ENCODE data around the gene NR2F2. TPM values are rescaled to one million over a fixed set of nuclear protein-coding genes. Genes with fewer than 3 reads are reported as not detected.

NR2F2 gene
- total and polyA plus RNA-seq, 2 of the 13 experiments (the other 11 are each of a cell fraction or from before 2014, with no cell fraction given) = 3.5 to 4.7 TPM

DNA sequence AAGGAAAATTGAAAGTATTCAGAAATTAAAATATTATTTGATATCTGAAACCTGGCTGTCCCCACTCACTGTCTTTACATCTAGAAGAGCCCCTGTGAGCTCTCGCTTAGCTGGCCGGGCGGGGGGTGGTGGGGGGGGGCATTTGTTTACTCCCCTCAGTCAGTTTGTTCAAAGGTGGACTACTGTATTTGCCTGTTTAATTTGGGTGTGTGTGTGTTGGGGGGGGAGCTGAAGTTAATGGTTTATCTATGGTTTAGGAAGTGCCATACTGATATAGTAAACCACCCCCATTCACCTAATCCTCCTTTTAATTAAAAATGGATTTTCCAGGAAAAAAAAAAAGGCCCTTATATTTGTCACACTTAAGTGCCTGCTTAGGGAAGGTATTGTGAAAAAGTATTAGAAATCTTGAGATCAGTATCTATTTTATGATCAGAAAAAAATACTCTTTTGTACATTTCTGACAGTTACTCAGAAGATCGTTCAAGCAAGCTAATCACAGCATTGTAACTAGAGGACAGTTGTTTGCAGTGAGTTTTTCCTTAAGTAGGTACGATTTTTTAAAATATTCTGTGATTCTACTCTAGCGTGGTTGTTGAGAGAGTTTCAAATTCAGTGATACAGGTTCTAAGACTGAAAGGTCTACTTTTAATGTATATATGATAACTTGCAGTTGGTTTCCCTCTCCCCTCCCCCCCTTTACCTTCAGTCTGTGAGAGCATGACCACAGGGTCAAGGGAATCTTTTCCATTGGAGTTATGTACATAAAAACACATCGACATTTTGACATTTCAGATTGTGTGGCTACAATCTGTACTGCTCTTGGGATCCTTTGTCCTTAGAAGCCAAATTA, 8.5 kb downstream of the NR2F2 start (continued):
- TF ChIP-seq, protein P1, sequence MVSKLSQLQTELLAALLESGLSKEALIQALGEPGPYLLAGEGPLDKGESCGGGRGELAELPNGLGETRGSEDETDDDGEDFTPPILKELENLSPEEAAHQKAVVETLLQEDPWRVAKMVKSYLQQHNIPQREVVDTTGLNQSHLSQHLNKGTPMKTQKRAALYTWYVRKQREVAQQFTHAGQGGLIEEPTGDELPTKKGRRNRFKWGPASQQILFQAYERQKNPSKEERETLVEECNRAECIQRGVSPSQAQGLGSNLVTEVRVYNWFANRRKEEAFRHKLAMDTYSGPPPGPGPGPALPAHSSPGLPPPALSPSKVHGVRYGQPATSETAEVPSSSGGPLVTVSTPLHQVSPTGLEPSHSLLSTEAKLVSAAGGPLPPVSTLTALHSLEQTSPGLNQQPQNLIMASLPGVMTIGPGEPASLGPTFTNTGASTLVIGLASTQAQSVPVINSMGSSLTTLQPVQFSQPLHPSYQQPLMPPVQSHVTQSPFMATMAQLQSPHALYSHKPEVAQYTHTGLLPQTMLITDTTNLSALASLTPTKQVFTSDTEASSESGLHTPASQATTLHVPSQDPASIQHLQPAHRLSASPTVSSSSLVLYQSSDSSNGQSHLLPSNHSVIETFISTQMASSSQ (IDR thresholded peaks at IDR 0.05; ENCODE audit: low read depth) = peak; percentile 79
- TF ChIP-seq, protein P1 (CRISPR knock-in tag; IDR thresholded peaks at IDR 0.05; ENCODE audit: borderline replicate concordance) = peak; percentile 60; the same call in 1 of the 2 replicates
- TF ChIP-seq, protein P2, sequence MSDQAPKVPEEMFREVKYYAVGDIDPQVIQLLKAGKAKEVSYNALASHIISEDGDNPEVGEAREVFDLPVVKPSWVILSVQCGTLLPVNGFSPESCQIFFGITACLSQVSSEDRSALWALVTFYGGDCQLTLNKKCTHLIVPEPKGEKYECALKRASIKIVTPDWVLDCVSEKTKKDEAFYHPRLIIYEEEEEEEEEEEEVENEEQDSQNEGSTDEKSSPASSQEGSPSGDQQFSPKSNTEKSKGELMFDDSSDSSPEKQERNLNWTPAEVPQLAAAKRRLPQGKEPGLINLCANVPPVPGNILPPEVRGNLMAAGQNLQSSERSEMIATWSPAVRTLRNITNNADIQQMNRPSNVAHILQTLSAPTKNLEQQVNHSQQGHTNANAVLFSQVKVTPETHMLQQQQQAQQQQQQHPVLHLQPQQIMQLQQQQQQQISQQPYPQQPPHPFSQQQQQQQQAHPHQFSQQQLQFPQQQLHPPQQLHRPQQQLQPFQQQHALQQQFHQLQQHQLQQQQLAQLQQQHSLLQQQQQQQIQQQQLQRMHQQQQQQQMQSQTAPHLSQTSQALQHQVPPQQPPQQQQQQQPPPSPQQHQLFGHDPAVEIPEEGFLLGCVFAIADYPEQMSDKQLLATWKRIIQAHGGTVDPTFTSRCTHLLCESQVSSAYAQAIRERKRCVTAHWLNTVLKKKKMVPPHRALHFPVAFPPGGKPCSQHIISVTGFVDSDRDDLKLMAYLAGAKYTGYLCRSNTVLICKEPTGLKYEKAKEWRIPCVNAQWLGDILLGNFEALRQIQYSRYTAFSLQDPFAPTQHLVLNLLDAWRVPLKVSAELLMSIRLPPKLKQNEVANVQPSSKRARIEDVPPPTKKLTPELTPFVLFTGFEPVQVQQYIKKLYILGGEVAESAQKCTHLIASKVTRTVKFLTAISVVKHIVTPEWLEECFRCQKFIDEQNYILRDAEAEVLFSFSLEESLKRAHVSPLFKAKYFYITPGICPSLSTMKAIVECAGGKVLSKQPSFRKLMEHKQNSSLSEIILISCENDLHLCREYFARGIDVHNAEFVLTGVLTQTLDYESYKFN (CRISPR knock-in tag; conservative IDR thresholded peaks at IDR 0.05) = peak; percentile 70
- TF ChIP-seq ETV5 (CRISPR knock-in tag; IDR thresholded peaks at IDR 0.05; ENCODE audit: borderline replicate concordance) (no peak), RBM39 (IDR thresholded peaks at IDR 0.05; ENCODE audit: low read depth, low read length, poor library complexity, severe bottlenecking) (no peak), FOXJ3 (CRISPR knock-in tag; IDR thresholded peaks at IDR 0.05; ENCODE audit: borderline replicate concordance) (peak; percentile 53; the same call in 1 of the 2 replicates), ZNF121 (CRISPR knock-in tag; IDR thresholded peaks at IDR 0.05) (no peak), ZNF24 (IDR thresholded peaks at IDR 0.05) (no peak), HMG20B (CRISPR knock-in tag; conservative IDR thresholded peaks at IDR 0.05) (0 out of 2 replicates have a peak, but pooled peaks have one; percentile 22), PPARG (CRISPR knock-in tag; conservative IDR thresholded peaks at IDR 0.05) (no peak), FOXA3 (CRISPR knock-in tag; IDR thresholded peaks at IDR 0.05) (peak; percentile 68), TCF7 (IDR thresholded peaks at IDR 0.05; ENCODE audit: low read depth) (peak; percentile 36; the same call in 1 of the 2 replicates), HNF4A (CRISPR knock-in tag; IDR thresholded peaks at IDR 0.05) (peak; percentile 43), ZNF570 (CRISPR knock-in tag; IDR thresholded peaks at IDR 0.05; ENCODE audit: borderline replicate concordance) (no peak)
- TF ChIP-seq, protein P3, sequence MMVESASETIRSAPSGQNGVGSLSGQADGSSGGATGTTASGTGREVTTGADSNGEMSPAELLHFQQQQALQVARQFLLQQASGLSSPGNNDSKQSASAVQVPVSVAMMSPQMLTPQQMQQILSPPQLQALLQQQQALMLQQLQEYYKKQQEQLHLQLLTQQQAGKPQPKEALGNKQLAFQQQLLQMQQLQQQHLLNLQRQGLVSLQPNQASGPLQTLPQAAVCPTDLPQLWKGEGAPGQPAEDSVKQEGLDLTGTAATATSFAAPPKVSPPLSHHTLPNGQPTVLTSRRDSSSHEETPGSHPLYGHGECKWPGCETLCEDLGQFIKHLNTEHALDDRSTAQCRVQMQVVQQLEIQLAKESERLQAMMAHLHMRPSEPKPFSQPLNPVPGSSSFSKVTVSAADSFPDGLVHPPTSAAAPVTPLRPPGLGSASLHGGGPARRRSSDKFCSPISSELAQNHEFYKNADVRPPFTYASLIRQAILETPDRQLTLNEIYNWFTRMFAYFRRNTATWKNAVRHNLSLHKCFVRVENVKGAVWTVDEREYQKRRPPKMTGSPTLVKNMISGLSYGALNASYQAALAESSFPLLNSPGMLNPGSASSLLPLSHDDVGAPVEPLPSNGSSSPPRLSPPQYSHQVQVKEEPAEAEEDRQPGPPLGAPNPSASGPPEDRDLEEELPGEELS (CRISPR knock-in tag; IDR thresholded peaks at IDR 0.05) = peak; percentile 80
- TF ChIP-seq, protein P4, sequence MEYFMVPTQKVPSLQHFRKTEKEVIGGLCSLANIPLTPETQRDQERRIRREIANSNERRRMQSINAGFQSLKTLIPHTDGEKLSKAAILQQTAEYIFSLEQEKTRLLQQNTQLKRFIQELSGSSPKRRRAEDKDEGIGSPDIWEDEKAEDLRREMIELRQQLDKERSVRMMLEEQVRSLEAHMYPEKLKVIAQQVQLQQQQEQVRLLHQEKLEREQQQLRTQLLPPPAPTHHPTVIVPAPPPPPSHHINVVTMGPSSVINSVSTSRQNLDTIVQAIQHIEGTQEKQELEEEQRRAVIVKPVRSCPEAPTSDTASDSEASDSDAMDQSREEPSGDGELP (IDR thresholded peaks at IDR 0.05; ENCODE audit: borderline replicate concordance, low read depth) = 0 out of 2 replicates have a peak, but pooled peaks have one; percentile 21
- TF ChIP-seq, protein P5, sequence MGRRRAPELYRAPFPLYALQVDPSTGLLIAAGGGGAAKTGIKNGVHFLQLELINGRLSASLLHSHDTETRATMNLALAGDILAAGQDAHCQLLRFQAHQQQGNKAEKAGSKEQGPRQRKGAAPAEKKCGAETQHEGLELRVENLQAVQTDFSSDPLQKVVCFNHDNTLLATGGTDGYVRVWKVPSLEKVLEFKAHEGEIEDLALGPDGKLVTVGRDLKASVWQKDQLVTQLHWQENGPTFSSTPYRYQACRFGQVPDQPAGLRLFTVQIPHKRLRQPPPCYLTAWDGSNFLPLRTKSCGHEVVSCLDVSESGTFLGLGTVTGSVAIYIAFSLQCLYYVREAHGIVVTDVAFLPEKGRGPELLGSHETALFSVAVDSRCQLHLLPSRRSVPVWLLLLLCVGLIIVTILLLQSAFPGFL (CRISPR knock-in tag; IDR thresholded peaks at IDR 0.05) = no peak
